HG03196 (cell line): ENCODE measurements around the gene HBA1.
"Not testable (repeated sequence)": the region's sequence is repeated elsewhere in the genome, so short reads cannot be mapped to it uniquely, and the experiment has no call there.

Experiments
- ATAC-seq: cut with Tn5 transposase; IDR thresholded peaks from one replicate; pipeline ENCODE4 v1.9.1; 2021; ENCODE audit not compliant: unreplicated experiment

HBA1 gene

GRCh38 chr16:173928-174769 lies 2.3 kb upstream of the HBA1 start:
- ATAC-seq: not testable (repeated sequence)

GRCh38 chr16:175011-175949 lies 1.2 kb upstream of the HBA1 start:
- no peak for ATAC-seq

GRCh38 chr16:176006-176405 lies 474 bp upstream of the HBA1 start:
- ATAC-seq: not testable (repeated sequence)

GRCh38 chr16:177394-177822 lies 928 bp downstream of the HBA1 start:
- ATAC-seq: no peak

DNA sequence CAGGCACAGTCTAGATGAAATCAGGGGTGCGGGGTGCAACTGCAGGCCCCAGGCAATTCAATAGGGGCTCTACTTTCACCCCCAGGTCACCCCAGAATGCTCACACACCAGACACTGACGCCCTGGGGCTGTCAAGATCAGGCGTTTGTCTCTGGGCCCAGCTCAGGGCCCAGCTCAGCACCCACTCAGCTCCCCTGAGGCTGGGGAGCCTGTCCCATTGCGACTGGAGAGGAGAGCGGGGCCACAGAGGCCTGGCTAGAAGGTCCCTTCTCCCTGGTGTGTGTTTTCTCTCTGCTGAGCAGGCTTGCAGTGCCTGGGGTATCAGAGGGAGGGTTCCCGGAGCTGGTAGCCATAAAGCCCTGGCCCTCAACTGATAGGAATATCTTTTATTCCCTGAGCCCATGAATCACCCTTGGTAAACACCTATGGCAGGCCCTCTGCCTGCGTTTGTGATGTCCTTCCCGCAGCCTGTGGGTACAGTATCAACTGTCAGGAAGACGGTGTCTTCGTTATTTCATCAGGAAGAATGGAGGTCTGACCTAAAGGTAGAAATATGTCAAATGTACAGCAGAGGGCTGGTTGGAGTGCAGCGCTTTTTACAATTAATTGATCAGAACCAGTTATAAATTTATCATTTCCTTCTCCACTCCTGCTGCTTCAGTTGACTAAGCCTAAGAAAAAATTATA lies 1.6 kb downstream of the HBA1 start:
- no peak for ATAC-seq

GRCh38 chr16:178668-179015 lies 2.2 kb downstream of the HBA1 start:
- no peak for ATAC-seq

GRCh38 chr16:179211-180092 lies 3.0 kb downstream of the HBA1 start:
- no peak for ATAC-seq

DNA sequence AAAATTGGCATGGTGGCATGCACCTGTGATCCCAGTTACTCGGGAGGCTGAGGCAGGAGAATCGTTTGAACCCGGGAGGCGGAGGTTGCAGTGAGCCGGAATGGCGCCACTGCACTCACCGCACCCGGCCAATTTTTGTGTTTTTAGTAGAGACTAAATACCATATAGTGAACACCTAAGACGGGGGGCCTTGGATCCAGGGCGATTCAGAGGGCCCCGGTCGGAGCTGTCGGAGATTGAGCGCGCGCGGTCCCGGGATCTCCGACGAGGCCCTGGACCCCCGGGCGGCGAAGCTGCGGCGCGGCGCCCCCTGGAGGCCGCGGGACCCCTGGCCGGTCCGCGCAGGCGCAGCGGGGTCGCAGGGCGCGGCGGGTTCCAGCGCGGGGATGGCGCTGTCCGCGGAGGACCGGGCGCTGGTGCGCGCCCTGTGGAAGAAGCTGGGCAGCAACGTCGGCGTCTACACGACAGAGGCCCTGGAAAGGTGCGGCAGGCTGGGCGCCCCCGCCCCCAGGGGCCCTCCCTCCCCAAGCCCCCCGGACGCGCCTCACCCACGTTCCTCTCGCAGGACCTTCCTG lies 3.7 kb downstream of the HBA1 start, which contains the start of gene HBQ1:
TSS of gene HBQ1 (plus strand) at position 359 of the 575 bp plus-strand sequence. CDS start at position 387, 28 bp downstream.
- ATAC-seq: no peak

DNA sequence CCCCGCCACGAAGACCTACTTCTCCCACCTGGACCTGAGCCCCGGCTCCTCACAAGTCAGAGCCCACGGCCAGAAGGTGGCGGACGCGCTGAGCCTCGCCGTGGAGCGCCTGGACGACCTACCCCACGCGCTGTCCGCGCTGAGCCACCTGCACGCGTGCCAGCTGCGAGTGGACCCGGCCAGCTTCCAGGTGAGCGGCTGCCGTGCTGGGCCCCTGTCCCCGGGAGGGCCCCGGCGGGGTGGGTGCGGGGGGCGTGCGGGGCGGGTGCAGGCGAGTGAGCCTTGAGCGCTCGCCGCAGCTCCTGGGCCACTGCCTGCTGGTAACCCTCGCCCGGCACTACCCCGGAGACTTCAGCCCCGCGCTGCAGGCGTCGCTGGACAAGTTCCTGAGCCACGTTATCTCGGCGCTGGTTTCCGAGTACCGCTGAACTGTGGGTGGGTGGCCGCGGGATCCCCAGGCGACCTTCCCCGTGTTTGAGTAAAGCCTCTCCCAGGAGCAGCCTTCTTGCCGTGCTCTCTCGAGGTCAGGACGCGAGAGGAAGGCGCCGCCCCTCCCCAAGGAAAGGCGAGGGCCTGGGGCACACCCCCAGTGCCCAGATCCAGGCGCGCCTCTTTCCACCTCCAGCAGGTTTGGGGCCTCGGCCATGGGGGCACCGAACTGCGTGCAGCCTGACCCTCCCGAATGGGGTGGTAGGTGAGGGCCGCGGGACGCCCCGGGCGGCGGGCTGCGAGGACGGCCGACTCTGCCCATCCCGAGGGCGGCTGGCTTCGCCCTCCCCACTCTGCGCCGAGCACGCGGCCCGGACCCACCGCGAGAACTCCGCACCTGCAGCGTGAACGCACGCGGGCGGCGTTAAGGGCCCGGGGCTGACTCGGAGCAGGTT lies 4.4 kb downstream of the HBA1 start:
- ATAC-seq: no peak

DNA sequence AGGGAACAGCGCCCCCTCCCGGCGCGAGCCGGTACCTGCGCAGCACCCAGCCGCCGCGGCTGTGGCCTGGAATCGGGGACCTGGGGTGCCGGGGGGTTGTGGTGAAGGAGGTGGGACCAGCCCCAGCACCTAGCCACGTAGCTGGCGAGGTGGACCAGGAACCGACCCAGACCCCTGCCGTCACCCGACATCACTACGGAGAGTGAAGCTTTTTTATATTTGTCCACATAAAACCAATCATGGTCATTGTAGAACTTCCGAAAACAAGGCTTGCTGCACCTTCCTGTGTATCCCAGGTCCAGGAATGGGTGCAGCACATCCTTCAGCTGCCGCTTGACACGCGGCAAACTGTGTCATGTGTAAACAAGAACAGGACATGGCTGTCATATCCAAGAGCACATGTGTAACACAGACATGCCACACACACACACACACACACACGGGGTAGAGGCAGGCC lies 5.1 kb downstream of the HBA1 start:
- no peak for ATAC-seq

GRCh38 chr16:183005-183404 lies 6.5 kb downstream of the HBA1 start:
- no peak for ATAC-seq

GRCh38 chr16:185213-185612 lies 8.7 kb downstream of the HBA1 start:
- ATAC-seq: no peak

GRCh38 chr16:185691-186090 lies 9.2 kb downstream of the HBA1 start:
- no peak for ATAC-seq

GRCh38 chr16:187330-187729 lies 10.8 kb downstream of the HBA1 start:
- no peak for ATAC-seq

- no peak for ATAC-seq
Observed at GRCh38 chr16:188674-189073, 12.2 kb downstream of the HBA1 start.

GRCh38 chr16:189604-190186 lies 13.2 kb downstream of the HBA1 start:
- no peak for ATAC-seq

DNA sequence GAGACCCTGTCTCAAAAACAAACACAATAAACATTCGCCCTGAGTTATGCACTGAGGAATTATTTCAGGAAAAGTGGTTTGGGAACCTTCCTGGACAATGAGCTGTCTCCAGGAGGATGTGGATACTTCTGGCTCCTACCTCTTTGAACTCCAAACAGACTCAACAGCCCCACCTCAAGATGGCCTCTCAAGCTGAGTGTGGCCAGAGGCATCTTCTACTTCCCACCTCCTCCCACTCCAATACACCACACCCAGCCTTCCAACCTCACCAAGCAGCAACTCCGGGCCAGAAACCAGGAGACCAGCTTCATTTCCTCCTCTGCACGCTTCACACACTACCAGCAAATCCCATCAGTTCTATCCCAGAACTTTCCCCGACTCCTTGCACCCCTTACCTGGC lies 15.4 kb downstream of the HBA1 start:
- ATAC-seq: no peak

GRCh38 chr16:192686-193085 lies 16.2 kb downstream of the HBA1 start:
- ATAC-seq: no peak
